HG03460 (cell line): ENCODE results near the gene SPON2.

ENCODE experiments used
- ATAC-seq: cut with Tn5 transposase; IDR thresholded peaks from one replicate; pipeline ENCODE4 v1.9.1; 2021; ENCODE audit not compliant: unreplicated experiment

The SPON2 gene

GRCh38 chr4:1172971-1173757 lies 781 bp upstream of the SPON2 start:
- no peak for ATAC-seq

GRCh38 chr4:1171311-1172227 lies 814 bp downstream of the SPON2 start:
- ATAC-seq, result no peak

GRCh38 chr4:1170976-1171310 lies 1.4 kb downstream of the SPON2 start:
- no peak for ATAC-seq

- ATAC-seq, result no peak
Measured at GRCh38 chr4:1170156-1170975, 2.0 kb downstream of the SPON2 start.

GRCh38 chr4:1169691-1170096 lies 2.7 kb downstream of the SPON2 start:
- no peak for ATAC-seq

- no peak for ATAC-seq
Measured at GRCh38 chr4:1169171-1169671, 3.2 kb downstream of the SPON2 start.

GRCh38 chr4:1168191-1169101 lies 3.9 kb downstream of the SPON2 start:
- ATAC-seq, result no peak

GRCh38 chr4:1167244-1167949 lies 5.0 kb downstream of the SPON2 start:
- peak; percentile 86 for ATAC-seq

GRCh38 chr4:1166509-1167243 lies 5.7 kb downstream of the SPON2 start:
- no peak for ATAC-seq

GRCh38 chr4:1164956-1165545 lies 7.3 kb downstream of the SPON2 start:
- no peak for ATAC-seq

GRCh38 chr4:1164444-1164843 lies 7.9 kb downstream of the SPON2 start:
- ATAC-seq, result no peak

- no peak for ATAC-seq
Measured at GRCh38 chr4:1164040-1164439, 8.3 kb downstream of the SPON2 start.

GRCh38 chr4:1160351-1160750 lies 12.0 kb downstream of the SPON2 start:
- no peak for ATAC-seq

- no peak for ATAC-seq
Measured at GRCh38 chr4:1156069-1156468, 16.3 kb downstream of the SPON2 start.

GRCh38 chr4:1155314-1155713 lies 17.1 kb downstream of the SPON2 start:
- no peak for ATAC-seq

- ATAC-seq, result no peak
Measured at GRCh38 chr4:1154523-1155182, 17.7 kb downstream of the SPON2 start.

GRCh38 chr4:1154126-1154522 lies 18.3 kb downstream of the SPON2 start:
- no peak for ATAC-seq

GRCh38 chr4:1153567-1154090 lies 18.8 kb downstream of the SPON2 start:
- ATAC-seq, result no peak
